Right atrium auricular region (tissue), 2 donors: Measurements from ENCODE around the gene CFAP20DC. TPM values are rescaled to one million over a fixed set of nuclear protein-coding genes. Genes with fewer than 3 reads are reported as not detected.

Source experiments
- DNase-seq: peaks from one replicate; pipeline ENCODE4 v3.0.0-alpha.2; 2019; ENCODE audit warnings: low spot score
- H3K27ac ChIP-seq, 2 donors: fragments of 200-600 bp; sonication (generic); 1 replicate in 1 of 2; 2 replicates in 1 of 2; pipeline ENCODE4 v1.5.1; 2016 to 2019
- H3K27me3 ChIP-seq, 2 donors: fragments of 200-600 bp; sonication (generic); one replicate each; pipeline versions ENCODE4 v1.5.1 to v1.6.0; 2017 to 2019
- H3K36me3 ChIP-seq: fragments of 200-600 bp; sonication (generic); one replicate; pipeline ENCODE4 v1.5.1; 2016
- H3K4me1 ChIP-seq, 2 donors: fragments of 200-600 bp; sonication (generic); one replicate each; pipeline versions ENCODE4 v1.5.1 to v1.6.0; 2017 to 2019
- H3K4me3 ChIP-seq, 2 donors: fragments of 200-600 bp; sonication (generic); 1 replicate in 1 of 2; 2 replicates in 1 of 2; pipeline ENCODE4 v1.5.1; 2017 to 2019; ENCODE audit warnings: mild to moderate bottlenecking in 1 of 2, moderate library complexity in 1 of 2
- H3K9me3 ChIP-seq, 2 donors: fragments of 200-600 bp; sonication (generic); one replicate each; pipeline ENCODE4 v1.5.1; 2019
- total RNA-seq, 2 donors: library from RNA; depleted of rRNA; stranded (reverse); fragments of >200 nt; gene quantifications; one replicate each; pipeline ENCODE4 v1.1.0, GENCODE V29; 2016
- TF ChIP-seq, protein P1 (sequence below), 2 donors: fragments of 200-600 bp; sonication (generic); IDR thresholded peaks; one replicate each; pipeline ENCODE4 v1.5.1; 2019; ENCODE audit warnings: antibody characterized with exemption in 2 of 2

The CFAP20DC gene
- total RNA-seq, 2 donors from 2014 or later, result not detected

DNA sequence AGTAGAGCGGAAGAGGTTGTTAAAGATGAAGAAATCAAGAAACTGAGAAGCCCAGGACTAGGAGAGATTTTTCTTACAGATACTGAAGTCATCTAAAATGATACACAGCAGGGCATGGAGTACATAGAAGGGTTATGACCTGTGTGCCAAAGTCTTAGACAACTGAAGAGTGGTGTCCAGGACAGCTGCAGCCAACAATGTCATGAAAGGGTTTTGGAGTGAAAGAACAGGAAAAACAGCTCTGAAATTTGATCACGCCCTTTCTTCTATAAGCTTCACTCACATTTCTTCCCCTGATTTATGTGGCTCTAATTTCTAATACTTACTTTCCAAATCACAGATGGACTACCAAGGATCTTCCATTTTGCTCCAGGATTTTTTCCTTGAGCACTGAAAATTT is 3.0 kb downstream of the CFAP20DC start:
- DNase-seq, result no peak
- TF ChIP-seq, protein P1, sequence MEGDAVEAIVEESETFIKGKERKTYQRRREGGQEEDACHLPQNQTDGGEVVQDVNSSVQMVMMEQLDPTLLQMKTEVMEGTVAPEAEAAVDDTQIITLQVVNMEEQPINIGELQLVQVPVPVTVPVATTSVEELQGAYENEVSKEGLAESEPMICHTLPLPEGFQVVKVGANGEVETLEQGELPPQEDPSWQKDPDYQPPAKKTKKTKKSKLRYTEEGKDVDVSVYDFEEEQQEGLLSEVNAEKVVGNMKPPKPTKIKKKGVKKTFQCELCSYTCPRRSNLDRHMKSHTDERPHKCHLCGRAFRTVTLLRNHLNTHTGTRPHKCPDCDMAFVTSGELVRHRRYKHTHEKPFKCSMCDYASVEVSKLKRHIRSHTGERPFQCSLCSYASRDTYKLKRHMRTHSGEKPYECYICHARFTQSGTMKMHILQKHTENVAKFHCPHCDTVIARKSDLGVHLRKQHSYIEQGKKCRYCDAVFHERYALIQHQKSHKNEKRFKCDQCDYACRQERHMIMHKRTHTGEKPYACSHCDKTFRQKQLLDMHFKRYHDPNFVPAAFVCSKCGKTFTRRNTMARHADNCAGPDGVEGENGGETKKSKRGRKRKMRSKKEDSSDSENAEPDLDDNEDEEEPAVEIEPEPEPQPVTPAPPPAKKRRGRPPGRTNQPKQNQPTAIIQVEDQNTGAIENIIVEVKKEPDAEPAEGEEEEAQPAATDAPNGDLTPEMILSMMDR (IDR thresholded peaks at IDR 0.05), result no peak
- H3K36me3 ChIP-seq, result no peaks in the 10 kb centered on the region

DNA sequence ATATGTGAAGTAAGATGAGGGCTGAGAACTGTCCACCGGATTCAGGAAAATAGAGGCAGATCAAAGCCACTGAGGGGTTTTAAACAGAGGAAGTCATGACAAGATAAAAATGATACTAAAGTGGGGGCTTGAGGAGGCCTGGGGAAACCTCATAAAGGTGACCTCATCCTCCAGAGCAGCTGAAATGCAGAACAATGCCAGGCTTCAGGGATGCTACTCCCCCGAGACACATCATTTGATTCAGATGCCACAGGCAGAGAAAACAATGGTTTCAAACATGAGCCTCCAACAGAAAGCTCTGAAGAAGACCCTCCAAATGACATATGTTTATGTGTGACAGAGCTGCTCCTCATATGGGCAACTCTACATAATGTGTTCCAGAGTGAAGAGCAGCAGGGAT is 6.4 kb downstream of the CFAP20DC start:
- no peaks in the 10 kb centered on the region for H3K9me3 ChIP-seq
- no peak for DNase-seq
- no peaks in the 10 kb centered on the region for H3K36me3 ChIP-seq
- TF ChIP-seq, protein P1 (IDR thresholded peaks at IDR 0.05), result no peak
- no peak overlapping the region for H3K4me3 ChIP-seq
- no peaks in the 10 kb centered on the region for H3K27me3 ChIP-seq
- H3K27ac ChIP-seq, result no peak overlapping the region
- H3K4me1 ChIP-seq, result no peaks in the 10 kb centered on the region

More for the DNA sequence above, 3.0 kb downstream of the CFAP20DC start:
- Histone ChIP-seq H3K27me3 (no peaks in the 10 kb centered on the region), H3K27ac (no peak overlapping the region), H3K9me3 (no peaks in the 10 kb centered on the region), H3K4me3 (no peak overlapping the region), H3K4me1 (peaks cover 0 to 5% of the 10 kb centered on the region in 2 donors)

DNA sequence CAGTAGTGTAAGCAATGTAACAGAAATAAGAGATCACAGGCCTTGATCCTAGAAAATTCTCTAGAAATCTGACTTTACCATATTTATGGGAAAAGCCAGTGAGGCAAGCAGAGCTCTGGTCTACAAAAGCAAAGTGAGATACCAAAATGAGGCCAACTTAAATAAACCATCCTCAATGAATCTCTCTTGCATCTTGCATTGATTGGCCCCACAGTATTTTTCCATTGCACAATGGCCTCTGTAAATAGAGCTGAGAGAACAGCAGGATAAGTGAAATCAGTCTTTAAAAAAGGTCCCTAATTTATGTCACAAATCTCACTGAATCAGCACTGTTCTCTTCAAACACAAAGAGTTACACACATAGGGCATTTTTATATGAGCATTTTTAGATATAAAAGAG is 8.9 kb downstream of the CFAP20DC start:
- no peak for DNase-seq
- Histone ChIP-seq H3K4me1 (no peaks in the 10 kb centered on the region), H3K9me3 (no peaks in the 10 kb centered on the region), H3K27ac (no peak overlapping the region), H3K27me3 (no peaks in the 10 kb centered on the region), H3K36me3 (no peaks in the 10 kb centered on the region), H3K4me3 (no peak overlapping the region)
- TF ChIP-seq, protein P1 (IDR thresholded peaks at IDR 0.05), result no peak

DNA sequence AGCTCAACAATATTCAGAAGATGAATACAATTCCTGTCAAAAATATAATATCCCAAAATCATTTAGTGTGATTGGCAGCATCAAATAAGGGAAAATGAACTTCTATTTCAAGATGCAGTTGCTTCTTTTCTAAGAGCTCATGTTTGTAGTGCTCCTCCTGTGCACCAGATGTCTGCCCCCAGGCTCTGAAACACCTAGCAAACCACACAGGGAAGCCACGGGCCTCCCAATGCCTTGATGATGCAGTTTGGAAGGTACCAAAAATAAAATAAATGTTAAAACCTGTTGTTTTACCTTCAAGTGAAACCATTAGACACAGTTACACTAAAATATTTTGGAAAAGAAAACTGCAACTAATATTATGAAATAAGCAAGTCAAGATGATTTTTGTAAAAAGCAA is 22.2 kb downstream of the CFAP20DC start:
- Histone ChIP-seq H3K4me1 (no peaks in the 10 kb centered on the region), H3K9me3 (no peaks in the 10 kb centered on the region), H3K27ac (no peak overlapping the region), H3K4me3 (no peak overlapping the region), H3K27me3 (no peaks in the 10 kb centered on the region), H3K36me3 (no peaks in the 10 kb centered on the region)
- TF ChIP-seq, protein P1 (IDR thresholded peaks at IDR 0.05), result no peak
- DNase-seq, result no peak

DNA sequence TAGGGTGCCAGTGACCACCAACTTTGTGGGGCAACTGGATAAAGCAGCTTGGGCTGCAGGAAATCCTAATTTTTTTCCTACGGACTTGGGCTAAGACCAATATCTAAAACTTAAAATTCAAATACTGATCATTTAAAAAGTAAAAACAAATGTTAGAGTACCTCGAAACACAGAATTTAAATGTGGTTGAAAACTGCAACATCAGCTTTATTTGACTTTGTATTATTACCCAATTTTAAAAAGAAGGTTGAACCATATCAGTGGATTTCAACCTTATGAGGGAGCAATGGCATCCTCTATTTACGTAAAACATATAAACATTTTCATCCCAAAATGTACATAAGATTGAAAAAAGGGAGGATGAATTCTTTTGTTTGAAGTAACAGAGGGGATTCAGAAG is 26.2 kb downstream of the CFAP20DC start:
- TF ChIP-seq, protein P1 (IDR thresholded peaks at IDR 0.05), result no peak
- no peak for DNase-seq
- H3K36me3 ChIP-seq, result no peaks in the 10 kb centered on the region
- H3K4me3 ChIP-seq, result no peak overlapping the region
- H3K9me3 ChIP-seq, result peaks cover 0 to 3% of the 10 kb centered on the region in 2 donors
- H3K27me3 ChIP-seq, result no peaks in the 10 kb centered on the region
- no peak overlapping the region for H3K27ac ChIP-seq
- no peaks in the 10 kb centered on the region for H3K4me1 ChIP-seq

DNA sequence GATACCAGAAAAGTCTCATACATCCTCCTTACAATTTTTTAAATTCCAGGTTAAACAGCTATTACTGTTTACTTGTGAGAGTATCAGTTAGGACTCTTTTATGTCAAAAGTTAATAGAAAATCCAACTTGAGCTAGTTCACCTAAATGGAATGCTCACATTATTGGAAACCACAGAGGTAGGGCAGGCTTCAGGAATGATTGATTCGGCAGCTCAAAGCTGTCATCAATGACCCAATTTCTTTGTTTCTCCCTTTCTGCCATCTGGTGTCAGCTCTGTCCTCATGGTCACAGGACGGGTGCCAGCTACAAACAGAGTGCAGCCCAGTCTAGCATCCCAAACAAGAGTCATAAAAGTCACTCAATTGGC is 32.2 kb downstream of the CFAP20DC start:
- peaks cover 0 to 7% of the 10 kb centered on the region in 2 donors for H3K9me3 ChIP-seq
- DNase-seq, result no peak
- TF ChIP-seq, protein P1 (IDR thresholded peaks at IDR 0.05), result no peak
- no peak overlapping the region for H3K27ac ChIP-seq
- H3K4me3 ChIP-seq, result no peak overlapping the region
- H3K36me3 ChIP-seq, result no peaks in the 10 kb centered on the region
- no peaks in the 10 kb centered on the region for H3K4me1 ChIP-seq
- H3K27me3 ChIP-seq, result no peaks in the 10 kb centered on the region
